PC-3 (cell line): ENCODE measurements around the gene COL1A1. TPM values are rescaled to one million over a fixed set of nuclear protein-coding genes. Genes with fewer than 3 reads are reported as not detected.

ENCODE experiments used
- ATAC-seq: fragments of 200-7000 bp; cut with Tn5 transposase; 2 replicates; pipeline ENCODE4 v1.9.1; 2020; ENCODE audit warnings: mild to moderate bottlenecking, moderate library complexity
- BruUV-seq: library from RNA; stranded (reverse); fragments of 400-500 nt; replicated peaks from 2 replicates; lab custom pipeline; 2021; lab: Mats Ljungman, UMichigan
- CTCF ChIA-PET: fragments of 300-600 bp; sonication (Branson Sonifier 250); formaldehyde crosslinking; loops from one replicate; lab custom pipeline; 2022; ENCODE audit warnings: antibody characterized with exemption; lab: Charles Lee
- POLR2A ChIA-PET: fragments of 300-600 bp; sonication (Branson Sonifier 250); formaldehyde crosslinking; loops from one replicate; lab custom pipeline; 2022; ENCODE audit warnings: antibody characterized with exemption; ENCODE audit not compliant: unreplicated experiment; lab: Charles Lee
- DNase-seq: peaks from one replicate; pipeline ENCODE4 v3.0.0-alpha.2; 2015
- H2AFZ ChIP-seq: fragments of 300-600 bp; sonication (generic); 2 replicates; pipeline ENCODE4 v1.6.0; 2016; ENCODE audit warnings: antibody characterized with exemption, low read length
- H3F3A ChIP-seq: fragments of 300-600 bp; sonication (generic); one replicate; pipeline ENCODE4 v1.6.0; 2017; ENCODE audit warnings: antibody characterized with exemption, low read length, control low read depth, mild to moderate bottlenecking; ENCODE audit not compliant: unreplicated experiment
- H3K27ac ChIP-seq: fragments of 300-600 bp; sonication (generic); 2 replicates; pipeline ENCODE4 v1.5.1; 2016; ENCODE audit warnings: mild to moderate bottlenecking, low read length
- H3K27me3 ChIP-seq: fragments of 300-600 bp; sonication (generic); 2 replicates; pipeline ENCODE4 v1.6.1; 2016; ENCODE audit warnings: low read length, mixed read lengths
- H3K36me3 ChIP-seq: fragments of 300-600 bp; sonication (generic); 2 replicates; pipeline ENCODE4 v1.6.1; 2016; ENCODE audit warnings: low read depth, mixed run types, low read length, mixed read lengths
- H3K4me1 ChIP-seq: fragments of 300-600 bp; sonication (generic); 2 replicates; pipeline ENCODE4 v1.5.1; 2016; ENCODE audit warnings: low read length; ENCODE audit not compliant: insufficient read depth
- H3K4me2 ChIP-seq: fragments of 300-600 bp; sonication (generic); 2 replicates; pipeline ENCODE4 v1.6.0; 2016; ENCODE audit warnings: low read length
- H3K4me3 ChIP-seq: fragments of 300-600 bp; sonication (generic); 2 replicates; pipeline ENCODE4 v1.5.1; 2016; ENCODE audit warnings: mild to moderate bottlenecking, low read length, mixed read lengths
- H3K79me2 ChIP-seq: fragments of 300-600 bp; sonication (generic); 2 replicates; pipeline ENCODE4 v1.6.1; 2017; ENCODE audit warnings: low read length, mixed read lengths
- H3K9ac ChIP-seq: fragments of 300-600 bp; sonication (generic); 2 replicates; pipeline ENCODE4 v1.6.0; 2016; ENCODE audit warnings: mild to moderate bottlenecking, low read length
- H3K9me2 ChIP-seq: fragments of 300-600 bp; sonication (generic); replicated peaks from 2 replicates; pipeline ENCODE4 v1.6.1; 2016; ENCODE audit warnings: mixed run types, low read length, mixed read lengths
- H3K9me3 ChIP-seq: fragments of 300-600 bp; sonication (generic); 2 replicates; pipeline ENCODE4 v1.6.1; 2016; ENCODE audit warnings: low read length, mixed read lengths
- H4K20me1 ChIP-seq: fragments of 300-600 bp; sonication (generic); 2 replicates; pipeline ENCODE4 v1.6.1; 2016; ENCODE audit warnings: low read length, mixed read lengths
- EZH2 ChIP-seq: fragments of 300-600 bp; sonication (generic); IDR thresholded peaks from one replicate; pipeline ENCODE4 v1.6.1; 2017; ENCODE audit warnings: antibody characterized with exemption, mild to moderate bottlenecking, low read length; ENCODE audit not compliant: unreplicated experiment
- EZH2phosphoT487 ChIP-seq: fragments of 300-600 bp; sonication (generic); IDR thresholded peaks from 2 replicates; pipeline ENCODE4 v1.6.1; 2018; ENCODE audit warnings: mild to moderate bottlenecking, antibody characterized with exemption, low read length, borderline replicate concordance
- intact Hi-C: fragments of 100-400 bp; cut with micrococcal nuclease; formaldehyde crosslinking; loops from 2 replicates; pipeline ENCODE4 v1.9.0; 2023
- total RNA-seq: library from RNA; depleted of rRNA; stranded (reverse); fragments of >200 nt; gene quantifications from 2 replicates; pipeline ENCODE4 v1.2.3, GENCODE V29; 2014
- TF ChIP-seq, protein P1 (sequence below): fragments of 300-600 bp; sonication (generic); conservative IDR thresholded peaks from 2 replicates; pipeline ENCODE4 v1.5.1; 2017; ENCODE audit warnings: antibody characterized with exemption, low read depth, mild to moderate bottlenecking, low read length

COL1A1 gene
- total RNA-seq, 1 experiment from 2014 or later, result 30.6 TPM

DNA sequence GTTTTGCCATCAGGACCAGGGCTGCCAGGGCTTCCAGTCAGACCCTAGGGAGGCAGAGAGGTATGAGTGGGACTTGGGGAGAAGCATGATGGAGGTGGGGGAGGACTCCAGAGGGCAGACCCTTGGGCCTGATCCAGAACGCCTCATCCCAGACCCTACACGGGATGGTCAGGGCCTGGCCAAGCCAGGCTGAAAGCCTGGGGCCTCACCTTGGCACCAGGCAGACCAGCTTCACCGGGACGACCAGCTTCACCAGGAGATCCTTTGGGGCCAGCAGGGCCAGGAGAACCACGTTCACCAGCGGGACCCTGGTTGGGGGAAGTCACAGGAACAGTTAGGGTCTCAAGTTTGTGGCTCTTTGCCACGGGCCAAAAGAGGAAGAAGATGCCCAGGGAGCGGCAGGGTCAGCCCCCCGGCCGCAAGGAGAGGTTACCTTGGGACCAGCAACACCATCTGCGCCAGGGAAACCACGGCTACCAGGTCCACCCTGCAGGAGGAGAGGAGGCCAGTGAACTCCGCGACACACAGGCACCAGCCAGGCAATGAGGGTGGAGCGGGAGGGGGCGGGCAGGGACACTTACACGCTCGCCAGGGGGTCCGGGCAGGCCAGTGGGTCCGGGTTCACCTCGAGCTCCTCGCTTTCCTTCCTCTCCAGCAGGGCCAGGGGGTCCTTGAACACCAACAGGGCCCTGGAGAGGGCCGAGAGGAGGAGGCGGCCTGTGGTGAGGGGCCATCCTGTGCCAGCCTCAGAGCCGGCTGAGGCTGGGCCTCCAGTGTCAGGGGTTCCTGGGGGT, 7.1 kb downstream of the COL1A1 start:
- H3K27me3 ChIP-seq, result no peaks in the 10 kb centered on the region
- H3K9me3 ChIP-seq, result no peaks in the 10 kb centered on the region
- H3F3A ChIP-seq, result no peaks in the 10 kb centered on the region
- ATAC-seq (no peak), DNase-seq (no peak)
- TF ChIP-seq EZH2, result no peak
- TF ChIP-seq, protein P1, sequence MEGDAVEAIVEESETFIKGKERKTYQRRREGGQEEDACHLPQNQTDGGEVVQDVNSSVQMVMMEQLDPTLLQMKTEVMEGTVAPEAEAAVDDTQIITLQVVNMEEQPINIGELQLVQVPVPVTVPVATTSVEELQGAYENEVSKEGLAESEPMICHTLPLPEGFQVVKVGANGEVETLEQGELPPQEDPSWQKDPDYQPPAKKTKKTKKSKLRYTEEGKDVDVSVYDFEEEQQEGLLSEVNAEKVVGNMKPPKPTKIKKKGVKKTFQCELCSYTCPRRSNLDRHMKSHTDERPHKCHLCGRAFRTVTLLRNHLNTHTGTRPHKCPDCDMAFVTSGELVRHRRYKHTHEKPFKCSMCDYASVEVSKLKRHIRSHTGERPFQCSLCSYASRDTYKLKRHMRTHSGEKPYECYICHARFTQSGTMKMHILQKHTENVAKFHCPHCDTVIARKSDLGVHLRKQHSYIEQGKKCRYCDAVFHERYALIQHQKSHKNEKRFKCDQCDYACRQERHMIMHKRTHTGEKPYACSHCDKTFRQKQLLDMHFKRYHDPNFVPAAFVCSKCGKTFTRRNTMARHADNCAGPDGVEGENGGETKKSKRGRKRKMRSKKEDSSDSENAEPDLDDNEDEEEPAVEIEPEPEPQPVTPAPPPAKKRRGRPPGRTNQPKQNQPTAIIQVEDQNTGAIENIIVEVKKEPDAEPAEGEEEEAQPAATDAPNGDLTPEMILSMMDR, result no peak
- H3K9ac ChIP-seq, result no peak overlapping the region
- no TSS peak for BruUV-seq
- no peak overlapping the region for H3K4me2 ChIP-seq
- H3K4me3 ChIP-seq, result no peak overlapping the region
- no peaks in the 10 kb centered on the region for H3K79me2 ChIP-seq
- intact Hi-C loops, result no loop called here
- H3K9me2 ChIP-seq, result no peaks in the 10 kb centered on the region
- no peak overlapping the region for H2AFZ ChIP-seq
- H4K20me1 ChIP-seq, result no peaks in the 10 kb centered on the region
- ChIA-PET POLR2A (no interaction called here), CTCF (interaction anchor here (1.0 kb wide), 1 partner anchor 20 kb away, joined by 3 read pairs; no protein-coding TSS in a partner anchor)
- peaks cover 7% of the 10 kb centered on the region; the same call in 1 of the 2 replicates for H3K36me3 ChIP-seq
- no peak overlapping the region for H3K27ac ChIP-seq
- peaks cover 10% of the 10 kb centered on the region for H3K4me1 ChIP-seq

DNA sequence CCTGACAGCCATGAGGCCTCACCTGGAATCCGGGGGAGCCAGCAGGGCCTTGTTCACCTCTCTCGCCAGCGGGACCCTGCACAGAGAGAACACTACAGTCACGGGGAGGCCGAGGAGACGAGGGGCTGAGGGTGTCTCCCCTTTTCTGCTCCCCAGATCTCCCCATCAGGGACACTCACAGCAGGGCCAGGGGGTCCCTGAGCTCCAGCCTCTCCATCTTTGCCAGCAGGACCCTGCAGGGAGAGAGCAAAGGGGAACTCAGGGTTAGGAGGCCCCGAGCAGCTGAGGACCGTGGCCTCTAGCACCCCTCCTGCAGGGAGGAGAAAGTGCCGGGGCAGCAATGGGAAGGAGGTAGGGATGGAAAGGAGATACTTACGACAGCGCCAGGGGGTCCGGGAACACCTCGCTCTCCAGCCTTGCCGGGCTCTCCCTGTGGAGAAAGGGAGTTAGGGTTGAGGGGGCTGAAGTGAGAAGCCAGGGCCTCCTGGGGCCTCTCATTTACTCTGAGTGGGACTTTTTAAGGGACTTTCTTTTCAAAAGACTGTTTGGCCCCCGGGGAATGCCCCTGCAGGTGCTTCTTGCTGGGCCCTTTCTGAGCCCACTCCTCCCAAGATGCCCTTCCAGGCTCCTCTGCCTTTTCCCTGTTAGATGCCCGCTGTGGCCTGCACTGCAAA, 8.7 kb downstream of the COL1A1 start:
- Histone ChIP-seq H3K4me2 (no peak overlapping the region), H3K27ac (no peak overlapping the region), H3K36me3 (peaks cover 12% of the 10 kb centered on the region; the same call in 1 of the 2 replicates), H2AFZ (no peak overlapping the region), H3K79me2 (no peaks in the 10 kb centered on the region), H3K9me3 (no peaks in the 10 kb centered on the region), H3K4me1 (no peaks in the 10 kb centered on the region), H3K27me3 (no peaks in the 10 kb centered on the region), H3F3A (no peaks in the 10 kb centered on the region), H3K9ac (no peak overlapping the region), H3K4me3 (no peak overlapping the region), H4K20me1 (no peaks in the 10 kb centered on the region), H3K9me2 (no peaks in the 10 kb centered on the region)
- TF ChIP-seq, protein P1, result no peak
- TF ChIP-seq EZH2phosphoT487 (no peak), EZH2 (no peak)
- intact Hi-C loops, result no loop called here
- CTCF ChIA-PET, result no interaction called here
- no TSS peak for BruUV-seq
- POLR2A ChIA-PET, result no interaction called here
- no peak for ATAC-seq
- no peak for DNase-seq
